ENCODE measurements around the gene OR6X1. TPM values are rescaled to one million over a fixed set of nuclear protein-coding genes. Genes with fewer than 3 reads are reported as not detected.

The OR6X1 gene
- total and polyA plus RNA-seq, 9 of the 15 experiments (the other 6 are each of a cell fraction or from before 2014, with no cell fraction given) = not detected

GRCh38 chr11:123741159-123742030 lies 12.9 kb downstream of the OR6X1 start, which contains the start of gene ZNF202 (continued):
- no peak for TF ChIP-seq ZBTB17 (CRISPR knock-in tag; IDR thresholded peaks at IDR 0.05)
- TF ChIP-seq SPI1 (IDR thresholded peaks at IDR 0.05; ENCODE audit: borderline replicate concordance, low read depth, low read length) = no peak
- no peak for TF ChIP-seq FOXJ2 (tag; IDR thresholded peaks at IDR 0.05)
- no peak for TF ChIP-seq KAT8 (IDR thresholded peaks at IDR 0.05; ENCODE audit: low read depth)
- peak; percentile 70; the same call in 1 of the 2 replicates for TF ChIP-seq ZNF511 (CRISPR knock-in tag; IDR thresholded peaks at IDR 0.05)
- no peak for TF ChIP-seq ZNF280A (IDR thresholded peaks at IDR 0.05; ENCODE audit: low read depth, partially characterized antibody)
- TF ChIP-seq SRSF3 (IDR thresholded peaks at IDR 0.05; ENCODE audit: insufficient read depth, low read length) = no peak
- TF ChIP-seq ZNF583 (CRISPR knock-in tag; IDR thresholded peaks at IDR 0.05) = no peak
- no peak for TF ChIP-seq PCBP2 (IDR thresholded peaks at IDR 0.05; ENCODE audit: low read depth, low read length, poor library complexity, severe bottlenecking)
- TF ChIP-seq PPARD (CRISPR knock-in tag; IDR thresholded peaks at IDR 0.05) = no peak
- TF ChIP-seq CBFB (CRISPR knock-in tag; IDR thresholded peaks at IDR 0.05) = no peak
- TF ChIP-seq CHD7 (IDR thresholded peaks at IDR 0.05; ENCODE audit: low read depth, low read length) = no peak
- no peak for TF ChIP-seq TCF15 (CRISPR knock-in tag; IDR thresholded peaks at IDR 0.05)

Measured in K562 (cell line).